ENCODE results near the gene PNPLA4.

- TF ChIP-seq CTCF (IDR thresholded peaks at IDR 0.05), result no peak
- TF ChIP-seq POLR2A (IDR thresholded peaks at IDR 0.05), result no peak
- no peak for TF ChIP-seq POLR2AphosphoS5 (IDR thresholded peaks at IDR 0.05; ENCODE audit: insufficient read depth in 1 of 2, low read depth in 1 of 2)
Measured at GRCh38 chrX:7934026-7934425, 6.8 kb upstream of the PNPLA4 start.

Measured in vagina (tissue), 2 donors.